ENCODE results near the gene DIP2A. TPM values are rescaled to one million over a fixed set of nuclear protein-coding genes. Genes with fewer than 3 reads are reported as not detected.

The DIP2A gene
- total RNA-seq, 2 experiments from 2014 or later, result 78.7 to 78.8 TPM

DNA sequence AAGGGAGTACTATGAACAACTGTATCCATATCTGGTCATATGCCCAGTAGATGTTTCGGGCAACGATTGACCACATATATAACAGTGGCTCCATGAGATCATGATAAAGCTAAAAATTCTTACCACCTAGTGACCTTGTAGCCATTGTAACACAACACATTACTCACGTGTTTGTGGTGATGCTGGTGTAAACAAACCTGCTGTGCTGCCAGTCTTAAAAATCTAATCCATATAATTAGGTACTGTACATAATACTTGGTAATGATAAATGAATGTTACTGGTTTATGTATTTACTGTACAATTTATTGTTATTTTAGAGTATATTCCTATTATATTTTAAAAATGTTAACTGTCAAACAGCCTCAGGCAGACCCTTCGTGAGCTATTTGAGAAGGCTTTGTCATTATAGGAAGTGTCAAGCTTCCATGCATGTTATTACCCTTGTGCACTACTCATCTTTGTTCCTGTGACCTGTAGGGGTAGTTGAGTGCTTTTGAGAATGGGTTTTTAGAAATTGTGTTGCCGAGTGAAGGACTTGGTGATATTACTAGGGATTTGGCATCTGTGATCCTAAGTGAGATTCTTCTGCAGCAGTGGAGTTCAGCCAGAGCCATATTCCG is 23.6 kb downstream of the DIP2A start:
- Mint-ChIP-seq H3K4me1 (peaks cover 10% of the 10 kb centered on the region), H3K27ac (no peak overlapping the region), H3K4me3 (no peak overlapping the region), H3K9me3 (no peaks in the 10 kb centered on the region), H3K27me3 (no peaks in the 10 kb centered on the region), H3K36me3 (peaks cover 28% of the 10 kb centered on the region)
- no peak for DNase-seq
- no peak for ATAC-seq (ENCODE audit: low read depth)
- POLR2A ChIA-PET, result no interaction called here

GRCh38 chr21:46482846-46483231 is 24.1 kb downstream of the DIP2A start:
- H3K9me3 Mint-ChIP-seq, result no peaks in the 10 kb centered on the region
- H3K4me1 Mint-ChIP-seq, result peaks cover 10% of the 10 kb centered on the region
- H3K4me3 Mint-ChIP-seq, result no peak overlapping the region
- DNase-seq, result no peak
- H3K36me3 Mint-ChIP-seq, result peaks cover 28% of the 10 kb centered on the region
- no peak overlapping the region for H3K27ac Mint-ChIP-seq
- POLR2A ChIA-PET, result no interaction called here
- H3K27me3 Mint-ChIP-seq, result no peaks in the 10 kb centered on the region
- no peak for ATAC-seq (ENCODE audit: low read depth)

DNA sequence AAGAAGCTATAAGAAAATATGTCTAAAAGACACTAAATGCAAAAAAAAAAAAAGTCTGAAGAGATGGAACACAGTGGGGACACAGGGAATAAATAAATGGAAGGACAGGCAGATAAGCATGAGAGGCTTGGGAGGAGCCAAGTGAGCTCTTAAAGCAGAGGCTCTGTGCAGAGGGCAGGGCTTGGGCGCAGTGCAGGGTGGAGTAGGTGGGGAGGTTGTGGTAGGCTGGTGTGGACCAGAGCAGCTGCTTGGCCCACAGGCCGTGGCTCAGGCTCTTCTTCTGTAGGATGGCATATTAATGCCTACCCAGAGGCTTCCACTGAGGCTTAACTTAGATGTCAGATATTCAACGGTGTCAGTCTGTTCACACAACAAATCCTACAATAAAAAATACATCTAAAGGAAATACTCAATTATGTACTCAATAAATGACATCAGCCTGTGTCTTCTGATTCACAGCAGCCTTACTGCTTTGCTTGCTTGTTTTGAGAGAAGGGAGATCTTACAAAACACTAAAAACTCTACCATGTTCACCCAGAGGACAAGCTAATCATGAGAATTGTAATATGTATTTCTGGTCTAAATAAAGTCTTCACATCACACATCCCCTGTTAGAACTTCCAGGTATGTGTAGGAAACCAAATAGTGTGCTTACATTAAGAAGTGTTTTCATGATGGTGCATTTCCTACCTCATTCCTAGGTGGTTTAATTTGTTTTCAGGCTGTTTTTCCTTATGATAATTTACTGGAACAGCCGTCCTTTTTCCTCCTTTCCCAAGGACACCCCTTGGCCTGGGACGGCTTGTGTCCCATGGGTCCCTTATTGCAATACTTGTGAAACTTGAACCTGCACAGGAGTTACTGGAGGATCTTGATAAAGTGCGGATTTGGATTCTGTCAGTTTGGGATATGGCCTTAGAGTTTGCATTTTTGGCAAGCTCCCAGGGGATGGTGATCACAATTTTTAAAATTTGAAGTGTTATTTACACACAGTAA is 24.9 kb downstream of the DIP2A start:
- Mint-ChIP-seq H3K4me3 (no peak overlapping the region), H3K9me3 (no peaks in the 10 kb centered on the region), H3K4me1 (peaks cover 10% of the 10 kb centered on the region), H3K27me3 (no peaks in the 10 kb centered on the region), H3K27ac (no peak overlapping the region), H3K36me3 (peaks cover 28% of the 10 kb centered on the region)
- POLR2A ChIA-PET, result no interaction called here
- ATAC-seq (ENCODE audit: low read depth), result no peak
- DNase-seq, result no peak

GRCh38 chr21:46486481-46487126 is 27.9 kb downstream of the DIP2A start:
- Mint-ChIP-seq H3K4me1 (peaks cover 11% of the 10 kb centered on the region), H3K9me3 (no peaks in the 10 kb centered on the region), H3K36me3 (peaks cover 20% of the 10 kb centered on the region), H3K4me3 (no peak overlapping the region), H3K27ac (no peak overlapping the region), H3K27me3 (no peaks in the 10 kb centered on the region)
- ATAC-seq (ENCODE audit: low read depth), result no peak
- POLR2A ChIA-PET, result interaction anchor here (1.0 kb wide), 1 partner anchor 73 kb away, joined by 3 read pairs; no protein-coding TSS in a partner anchor
- DNase-seq, result no peak

DNA sequence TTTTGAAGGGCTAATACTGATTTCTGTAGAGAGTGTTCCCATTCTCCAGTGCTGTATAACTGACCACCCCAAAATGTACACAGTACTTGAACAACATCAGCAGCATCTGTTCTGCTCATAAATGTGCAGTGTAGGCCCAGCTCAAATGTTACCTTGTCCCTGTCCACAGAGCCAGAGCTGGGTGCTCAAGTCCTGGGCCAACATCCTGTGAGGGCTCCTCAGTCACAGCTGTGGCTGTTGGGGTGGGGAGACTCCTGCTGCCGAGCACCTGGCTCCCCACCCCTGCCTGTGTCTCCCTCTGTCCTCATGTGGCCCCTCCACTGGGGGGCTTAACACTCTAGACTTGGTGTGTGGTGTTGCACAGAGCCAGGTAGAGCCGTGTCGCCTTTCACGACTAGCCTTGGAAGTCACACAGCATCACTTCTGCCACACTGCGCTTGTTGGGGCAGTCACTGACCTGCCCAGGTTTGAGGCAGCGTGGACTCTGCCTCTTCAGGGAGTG is 30.5 kb downstream of the DIP2A start:
- H3K4me3 Mint-ChIP-seq, result no peak overlapping the region
- ATAC-seq (ENCODE audit: low read depth), result peak; percentile 54

DNA sequence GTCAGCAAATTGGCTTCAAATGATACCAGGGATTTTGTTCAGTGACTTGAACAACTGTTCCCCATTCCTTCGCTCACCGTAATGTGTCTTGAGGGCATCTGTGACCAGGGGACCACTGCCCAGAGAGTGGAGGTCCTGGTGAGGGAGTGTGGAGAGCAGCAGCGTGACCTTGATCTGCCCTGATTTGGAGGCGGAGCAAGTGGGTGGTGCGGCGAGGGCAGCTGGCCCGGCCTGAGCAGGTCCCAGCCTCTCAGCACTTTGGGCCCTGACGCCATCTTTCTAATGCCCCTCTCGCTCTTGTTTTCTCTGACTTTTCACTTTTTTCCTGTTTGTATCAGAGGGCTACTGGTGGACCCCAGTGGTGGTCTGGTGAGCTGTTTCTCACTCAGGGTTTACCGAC is 31.1 kb downstream of the DIP2A start:
- ATAC-seq (ENCODE audit: low read depth) (no peak), DNase-seq (no peak)
- no peaks in the 10 kb centered on the region for H3K27me3 Mint-ChIP-seq
- no peak overlapping the region for H3K4me3 Mint-ChIP-seq
- peaks cover 4% of the 10 kb centered on the region for H3K4me1 Mint-ChIP-seq
- peaks cover 2% of the 10 kb centered on the region for H3K9me3 Mint-ChIP-seq
- POLR2A ChIA-PET, result no interaction called here
- no peak overlapping the region for H3K27ac Mint-ChIP-seq
- peaks cover 48% of the 10 kb centered on the region for H3K36me3 Mint-ChIP-seq

More for the DNA sequence above, 30.5 kb downstream of the DIP2A start:
- H3K27me3 Mint-ChIP-seq, result no peaks in the 10 kb centered on the region
- peaks cover 1% of the 10 kb centered on the region for H3K4me1 Mint-ChIP-seq
- POLR2A ChIA-PET, result no interaction called here
- H3K27ac Mint-ChIP-seq, result peak overlapping the region; percentile 40
- H3K9me3 Mint-ChIP-seq, result peaks cover 2% of the 10 kb centered on the region
- H3K36me3 Mint-ChIP-seq, result peaks cover 44% of the 10 kb centered on the region
- DNase-seq, result no peak

- Mint-ChIP-seq H3K4me3 (no peak overlapping the region), H3K36me3 (peaks cover 49% of the 10 kb centered on the region), H3K27ac (no peak overlapping the region), H3K4me1 (peaks cover 8% of the 10 kb centered on the region), H3K9me3 (peaks cover 2% of the 10 kb centered on the region), H3K27me3 (no peaks in the 10 kb centered on the region)
- ATAC-seq (ENCODE audit: low read depth), result no peak
- POLR2A ChIA-PET, result no interaction called here
- DNase-seq, result no peak
Observed at GRCh38 chr21:46491553-46491952, 32.9 kb downstream of the DIP2A start.

DNA sequence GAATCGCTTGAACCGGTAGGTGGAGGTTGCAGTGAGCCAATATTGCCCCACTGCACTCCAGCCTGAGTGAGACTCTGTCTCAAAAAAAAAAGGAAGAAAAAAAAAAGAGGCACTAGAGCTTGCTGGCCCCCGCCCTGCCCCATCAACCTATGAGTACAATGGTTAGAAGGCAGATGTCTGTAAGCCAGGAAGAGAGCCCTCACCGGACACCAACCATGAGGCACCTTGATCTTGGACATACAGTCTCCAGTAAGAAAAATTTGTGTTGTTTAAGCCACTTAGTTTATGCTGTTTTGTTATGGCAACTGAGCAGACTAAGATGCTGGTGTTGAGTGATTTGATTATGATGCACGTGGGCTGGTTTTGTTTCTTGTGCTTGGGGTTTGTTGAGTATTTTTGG is 34.2 kb downstream of the DIP2A start:
- no peak overlapping the region for H3K4me3 Mint-ChIP-seq
- peaks cover 47% of the 10 kb centered on the region for H3K36me3 Mint-ChIP-seq
- ATAC-seq (ENCODE audit: low read depth), result no peak
- no peak overlapping the region for H3K27ac Mint-ChIP-seq
- no peaks in the 10 kb centered on the region for H3K27me3 Mint-ChIP-seq
- peaks cover 2% of the 10 kb centered on the region for H3K9me3 Mint-ChIP-seq
- peaks cover 8% of the 10 kb centered on the region for H3K4me1 Mint-ChIP-seq
- no peak for DNase-seq
- POLR2A ChIA-PET, result no interaction called here

DNA sequence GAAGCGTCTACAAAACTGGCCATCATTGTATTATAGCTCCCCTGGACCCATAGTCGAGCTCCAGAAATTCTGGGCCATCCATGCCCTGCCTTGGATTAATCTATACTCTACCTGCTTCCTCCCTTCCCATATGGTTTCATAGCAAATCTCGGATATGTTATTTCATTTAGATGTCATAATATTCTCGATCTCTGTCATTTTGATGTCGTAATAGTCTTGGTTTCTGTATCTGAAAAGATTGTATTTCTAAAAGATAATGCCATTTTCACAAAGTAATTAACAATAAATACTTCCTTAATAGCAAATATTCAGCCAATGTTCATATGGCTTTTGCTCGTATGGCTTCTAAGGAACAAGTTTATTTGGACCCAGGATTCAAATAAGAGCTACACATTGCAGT is 35.1 kb downstream of the DIP2A start:
- Mint-ChIP-seq H3K27ac (no peak overlapping the region), H3K36me3 (peaks cover 49% of the 10 kb centered on the region), H3K4me3 (no peak overlapping the region), H3K27me3 (no peaks in the 10 kb centered on the region), H3K4me1 (peaks cover 8% of the 10 kb centered on the region), H3K9me3 (peaks cover 2% of the 10 kb centered on the region)
- ATAC-seq (ENCODE audit: low read depth), result no peak
- no peak for DNase-seq
- POLR2A ChIA-PET, result no interaction called here

DNA sequence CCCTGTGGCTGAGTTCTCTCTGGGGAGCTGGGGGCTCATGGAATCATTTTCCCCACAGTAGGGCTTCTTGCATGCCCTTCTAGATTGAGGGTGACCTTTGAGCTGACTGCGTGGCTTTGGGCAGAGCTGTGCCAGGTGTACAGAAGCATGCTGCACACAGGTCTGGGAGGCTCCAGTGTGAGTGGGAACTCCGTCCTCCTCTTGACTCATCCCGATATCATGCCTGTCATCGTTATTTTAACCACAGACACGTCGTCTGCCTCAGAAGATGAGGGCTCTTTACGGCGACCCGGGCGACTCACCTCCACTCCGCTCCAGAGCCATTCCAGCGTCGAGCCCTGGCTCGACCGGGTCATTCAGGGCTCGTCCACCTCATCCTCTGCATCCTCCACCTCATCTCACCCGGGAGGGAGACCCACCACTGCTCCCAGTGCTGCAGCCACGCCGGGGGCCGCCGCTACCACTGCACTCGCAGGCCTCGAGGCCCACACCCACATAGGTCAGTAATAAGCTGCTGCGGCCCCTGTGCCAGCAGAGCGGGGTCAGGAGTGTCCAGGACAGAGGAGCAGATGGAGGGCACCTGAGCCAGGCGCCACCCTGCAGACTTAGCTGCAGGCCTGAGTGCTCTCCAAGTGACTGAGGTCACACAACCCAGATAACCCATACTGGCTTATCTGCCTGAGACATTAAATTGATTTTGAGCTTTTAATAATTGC is 39.8 kb downstream of the DIP2A start:
- ATAC-seq (ENCODE audit: low read depth) (no peak), DNase-seq (no peak)
- POLR2A ChIA-PET, result no interaction called here
- H3K4me1 Mint-ChIP-seq, result peaks cover 22% of the 10 kb centered on the region
- H3K9me3 Mint-ChIP-seq, result peaks cover 2% of the 10 kb centered on the region
- H3K4me3 Mint-ChIP-seq, result no peak overlapping the region
- no peak overlapping the region for H3K27ac Mint-ChIP-seq
- H3K27me3 Mint-ChIP-seq, result no peaks in the 10 kb centered on the region
- H3K36me3 Mint-ChIP-seq, result peaks cover 43% of the 10 kb centered on the region

- POLR2A ChIA-PET, result interaction anchor here (1.1 to 1.4 kb wide), 2 partner anchors 19 to 135 kb away, joined by 4 read pairs; partner anchors contain the start of gene PRMT2
- H3K4me3 Mint-ChIP-seq, result no peak overlapping the region
- peaks cover 18% of the 10 kb centered on the region for H3K4me1 Mint-ChIP-seq
- no peaks in the 10 kb centered on the region for H3K9me3 Mint-ChIP-seq
- H3K27ac Mint-ChIP-seq, result no peak overlapping the region
- peak; percentile 36 for ATAC-seq (ENCODE audit: low read depth)
- H3K36me3 Mint-ChIP-seq, result peaks cover 35% of the 10 kb centered on the region
- H3K27me3 Mint-ChIP-seq, result no peaks in the 10 kb centered on the region
- no peak for DNase-seq
Observed at GRCh38 chr21:46500224-46500861, 41.7 kb downstream of the DIP2A start.

DNA sequence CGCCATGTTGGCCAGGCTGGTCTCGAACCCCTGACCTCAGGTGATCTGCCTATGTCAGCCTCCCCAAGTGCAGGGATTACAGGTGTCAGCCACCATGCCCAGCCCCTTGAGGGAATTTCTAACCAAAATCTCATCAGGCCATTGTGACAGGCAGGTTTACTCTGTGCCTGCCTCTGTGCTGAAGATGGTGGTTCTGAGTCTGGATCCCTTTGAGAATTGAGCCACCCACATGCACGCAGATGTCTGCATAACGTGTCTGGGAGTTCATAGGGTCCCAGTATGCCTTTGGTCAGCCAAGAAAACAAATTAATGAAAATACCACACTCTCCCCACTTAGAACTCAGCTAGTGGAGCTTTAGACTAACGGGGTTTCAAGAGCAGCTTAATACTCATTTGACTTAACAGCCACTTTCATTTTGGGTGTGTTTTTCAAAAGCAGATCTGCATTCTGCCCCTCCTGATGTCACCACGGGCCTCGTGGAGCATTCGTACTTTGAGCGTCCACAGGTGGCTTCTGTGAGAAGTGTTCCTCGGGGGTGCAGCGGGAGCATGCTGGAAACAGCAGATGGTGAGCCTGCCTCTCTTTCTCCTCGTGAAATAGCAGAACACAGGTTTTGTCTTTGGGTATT is 45.3 kb downstream of the DIP2A start:
- Mint-ChIP-seq H3K4me3 (no peak overlapping the region), H3K27me3 (no peaks in the 10 kb centered on the region), H3K36me3 (peaks cover 32% of the 10 kb centered on the region), H3K4me1 (peaks cover 16% of the 10 kb centered on the region), H3K9me3 (no peaks in the 10 kb centered on the region), H3K27ac (no peak overlapping the region)
- no peak for DNase-seq
- ATAC-seq (ENCODE audit: low read depth), result no peak
- POLR2A ChIA-PET, result no interaction called here
